Fibroblast of lung (primary cell): ENCODE measurements around the gene ODAD4.

ENCODE experiments used
- EZH2 ChIP-seq: IDR thresholded peaks from 2 replicates; pipeline ENCODE4 v1.5.1; 2012; ENCODE audit warnings: low read length, control low read depth, mild to moderate bottlenecking; ENCODE audit errors: missing control alignments
- TF ChIP-seq, protein P1 (sequence below), 2 donors: IDR thresholded peaks in 1 of 2; conservative IDR thresholded peaks in 1 of 2; 1 replicate in 1 of 2; 2 replicates in 1 of 2; pipeline ENCODE4 v1.5.1; 2011 to 2012; ENCODE audit warnings: low read length in 2 of 2, control low read depth in 1 of 2, inconsistent platforms in 1 of 2, low read depth in 1 of 2, mild to moderate bottlenecking in 1 of 2

GRCh38 chr17:41937970-41938954 is 7.8 kb downstream of the ODAD4 start:
- TF ChIP-seq, protein P1, sequence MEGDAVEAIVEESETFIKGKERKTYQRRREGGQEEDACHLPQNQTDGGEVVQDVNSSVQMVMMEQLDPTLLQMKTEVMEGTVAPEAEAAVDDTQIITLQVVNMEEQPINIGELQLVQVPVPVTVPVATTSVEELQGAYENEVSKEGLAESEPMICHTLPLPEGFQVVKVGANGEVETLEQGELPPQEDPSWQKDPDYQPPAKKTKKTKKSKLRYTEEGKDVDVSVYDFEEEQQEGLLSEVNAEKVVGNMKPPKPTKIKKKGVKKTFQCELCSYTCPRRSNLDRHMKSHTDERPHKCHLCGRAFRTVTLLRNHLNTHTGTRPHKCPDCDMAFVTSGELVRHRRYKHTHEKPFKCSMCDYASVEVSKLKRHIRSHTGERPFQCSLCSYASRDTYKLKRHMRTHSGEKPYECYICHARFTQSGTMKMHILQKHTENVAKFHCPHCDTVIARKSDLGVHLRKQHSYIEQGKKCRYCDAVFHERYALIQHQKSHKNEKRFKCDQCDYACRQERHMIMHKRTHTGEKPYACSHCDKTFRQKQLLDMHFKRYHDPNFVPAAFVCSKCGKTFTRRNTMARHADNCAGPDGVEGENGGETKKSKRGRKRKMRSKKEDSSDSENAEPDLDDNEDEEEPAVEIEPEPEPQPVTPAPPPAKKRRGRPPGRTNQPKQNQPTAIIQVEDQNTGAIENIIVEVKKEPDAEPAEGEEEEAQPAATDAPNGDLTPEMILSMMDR (conservative IDR thresholded peaks at IDR 0.05 in 1 of 2, IDR thresholded peaks at IDR 0.05 in 1 of 2; ENCODE audit: low read depth in 1 of 2, low read length in 2 of 2) = no peak
- no peak for TF ChIP-seq EZH2
